ENCODE measurements around the gene SHC2. TPM values are rescaled to one million over a fixed set of nuclear protein-coding genes. Genes with fewer than 3 reads are reported as not detected.

The SHC2 gene
- total and polyA plus RNA-seq, 2 of the 13 experiments (the other 11 are each of a cell fraction or from before 2014, with no cell fraction given): 9.0 to 18.3 TPM

GRCh38 chr19:409516-410242 is 51.2 kb downstream of the SHC2 start:
- Histone ChIP-seq H2AFZ (ENCODE audit: low read length) (no peak overlapping the region), H3K9ac (ENCODE audit: insufficient read depth, low read depth, low read length) (no peak overlapping the region), H3K79me2 (ENCODE audit: insufficient read depth, low read length) (no peaks in the 10 kb centered on the region), H3K27ac (ENCODE audit: extremely low read length, insufficient read depth, low read length) (no peak overlapping the region), H3K4me2 (ENCODE audit: low read depth, low read length) (peak overlapping the region; percentile 8; the same call in 1 of the 2 replicates), H3K9me3 (ENCODE audit: low read length) (no peaks in the 10 kb centered on the region), H3K27me3 (ENCODE audit: control insufficient read depth in 1 of 2, insufficient read depth in 2 of 2, low read length in 2 of 2) (peaks cover 28 to 74% of the 10 kb centered on the region in 2 experiments), H4K20me1 (ENCODE audit: insufficient read depth, low read length) (no peaks in the 10 kb centered on the region; the same call in 1 of the 2 replicates), H3K4me3 (replicated peaks in 1 of 3; ENCODE audit: insufficient read depth in 1 of 3, low read depth in 2 of 3, low read length in 3 of 3) (no peak overlapping the region; a peak in 1 of 6 replicates), H3K36me3 (replicated peaks in 1 of 2; ENCODE audit: control insufficient read depth in 1 of 2, insufficient read depth in 2 of 2, low read length in 2 of 2) (no peaks in the 10 kb centered on the region), H3K4me1 (ENCODE audit: insufficient read depth, low read length) (no peaks in the 10 kb centered on the region)
- WGBS (ENCODE audit: low lambda C conversion rate): 4% methylated on average over 12 of the region's 23 CpGs
- no peak for FAIRE-seq
- POLR2A ChIA-PET: no interaction called here
- in situ Hi-C loops (cut with HindIII; ENCODE audit: extremely low pct_ligation_motif_present, low pct_unique_long_range_greater_than_20kb): no loop called here
- TF ChIP-seq EZH2 (conservative IDR thresholded peaks at IDR 0.05; ENCODE audit: low read depth, low read length) (peak; percentile 91), GZF1 (CRISPR knock-in tag; IDR thresholded peaks at IDR 0.05) (peak; percentile 78), ZNF362 (CRISPR knock-in tag; IDR thresholded peaks at IDR 0.05; ENCODE audit: borderline replicate concordance) (no peak)
- DNase-seq (ENCODE audit: low spot score): no peak
- intact Hi-C loops (cut with micrococcal nuclease; ENCODE audit: unreplicated experiment): no loop called here
- no TSS peak for BruUV-seq (replicated peaks)
- CTCF ChIA-PET (ENCODE audit: low intra/inter-chr PET ratio, low total read pairs): no interaction called here
- ATAC-seq: no peak

GRCh38 chr19:408902-409515 is 51.8 kb downstream of the SHC2 start, which contains the start of gene C2CD4C:
TSS of gene C2CD4C (minus strand) at chr19:409147. CDS start at chr19:408361, 786 bp downstream.
- peak within 1 kb of the TSS in 1 of 3 experiments; percentile 15; a peak in 1 of 6 replicates for H3K4me3 ChIP-seq (replicated peaks in 1 of 3; ENCODE audit: insufficient read depth in 1 of 3, low read depth in 2 of 3, low read length in 3 of 3)
- H3K27me3 ChIP-seq (ENCODE audit: control insufficient read depth in 1 of 2, insufficient read depth in 2 of 2, low read length in 2 of 2): peaks cover 28 to 74% of the 10 kb centered on the region in 2 experiments
- H2AFZ ChIP-seq (ENCODE audit: low read length): no peak within 1 kb of the TSS
- no TSS peak for BruUV-seq (replicated peaks)
- FAIRE-seq (no peak), DNase-seq (ENCODE audit: low spot score) (no peak), ATAC-seq (no peak)
- H3K36me3 ChIP-seq (replicated peaks in 1 of 2; ENCODE audit: control insufficient read depth in 1 of 2, insufficient read depth in 2 of 2, low read length in 2 of 2): no peaks in the 10 kb centered on the region
- ChIA-PET CTCF (ENCODE audit: low intra/inter-chr PET ratio, low total read pairs) (no interaction called here), POLR2A (no interaction called here)
- H3K4me2 ChIP-seq (ENCODE audit: low read depth, low read length): peak within 1 kb of the TSS; percentile 8; the same call in 1 of the 2 replicates
- WGBS (ENCODE audit: low lambda C conversion rate): 1% methylated on average over 15 of the region's 80 CpGs
- no peaks in the 10 kb centered on the region for H3K79me2 ChIP-seq (ENCODE audit: insufficient read depth, low read length)
- intact Hi-C loops (cut with micrococcal nuclease; ENCODE audit: unreplicated experiment) (no loop called here), in situ Hi-C loops (cut with HindIII; ENCODE audit: extremely low pct_ligation_motif_present, low pct_unique_long_range_greater_than_20kb) (no loop called here)
- H3K27ac ChIP-seq (ENCODE audit: extremely low read length, insufficient read depth, low read length): no peak within 1 kb of the TSS
- peak; percentile 98 for TF ChIP-seq GZF1 (CRISPR knock-in tag; IDR thresholded peaks at IDR 0.05)
- peak; percentile 63; the same call in 1 of the 2 replicates for TF ChIP-seq POGK (CRISPR knock-in tag; conservative IDR thresholded peaks at IDR 0.05)
- TF ChIP-seq ZC3H4 (CRISPR knock-in tag; IDR thresholded peaks at IDR 0.05; ENCODE audit: borderline replicate concordance): no peak
- TF ChIP-seq ZBTB3 (CRISPR knock-in tag; IDR thresholded peaks at IDR 0.05; ENCODE audit: borderline replicate concordance, low read depth): no peak
- no peak for TF ChIP-seq ZFP37 (CRISPR knock-in tag; IDR thresholded peaks at IDR 0.05; ENCODE audit: borderline replicate concordance)
- TF ChIP-seq MAX (IDR thresholded peaks at IDR 0.05): 0 out of 2 replicates have a peak, but pooled peaks have one; percentile 26
- TF ChIP-seq POGZ (CRISPR knock-in tag; IDR thresholded peaks at IDR 0.05): no peak
- peak; percentile 40 for TF ChIP-seq KDM2A (CRISPR knock-in tag; IDR thresholded peaks at IDR 0.05; ENCODE audit: borderline replicate concordance, low read depth)
- peak; percentile 65 for TF ChIP-seq YY1 (IDR thresholded peaks at IDR 0.05; ENCODE audit: insufficient read depth, insufficient replicate concordance, low read depth, low read length)
- H4K20me1 ChIP-seq (ENCODE audit: insufficient read depth, low read length): no peaks in the 10 kb centered on the region; the same call in 1 of the 2 replicates
- H3K4me1 ChIP-seq (ENCODE audit: insufficient read depth, low read length): no peaks in the 10 kb centered on the region
- no peaks in the 10 kb centered on the region for H3K9me3 ChIP-seq (ENCODE audit: low read length)
- H3K9ac ChIP-seq (ENCODE audit: insufficient read depth, low read depth, low read length): no peak within 1 kb of the TSS
